NCI-H1048 (cell line): ENCODE results near the gene KLF4.
"Not testable (repeated sequence)": the region's sequence is repeated elsewhere in the genome, so short reads cannot be mapped to it uniquely, and the experiment has no call there.

Experiments
- DNase-seq: peaks from one replicate; lab custom pipeline; 2025; lab: John Stamatoyannopoulos, UW

Gene KLF4

DNA sequence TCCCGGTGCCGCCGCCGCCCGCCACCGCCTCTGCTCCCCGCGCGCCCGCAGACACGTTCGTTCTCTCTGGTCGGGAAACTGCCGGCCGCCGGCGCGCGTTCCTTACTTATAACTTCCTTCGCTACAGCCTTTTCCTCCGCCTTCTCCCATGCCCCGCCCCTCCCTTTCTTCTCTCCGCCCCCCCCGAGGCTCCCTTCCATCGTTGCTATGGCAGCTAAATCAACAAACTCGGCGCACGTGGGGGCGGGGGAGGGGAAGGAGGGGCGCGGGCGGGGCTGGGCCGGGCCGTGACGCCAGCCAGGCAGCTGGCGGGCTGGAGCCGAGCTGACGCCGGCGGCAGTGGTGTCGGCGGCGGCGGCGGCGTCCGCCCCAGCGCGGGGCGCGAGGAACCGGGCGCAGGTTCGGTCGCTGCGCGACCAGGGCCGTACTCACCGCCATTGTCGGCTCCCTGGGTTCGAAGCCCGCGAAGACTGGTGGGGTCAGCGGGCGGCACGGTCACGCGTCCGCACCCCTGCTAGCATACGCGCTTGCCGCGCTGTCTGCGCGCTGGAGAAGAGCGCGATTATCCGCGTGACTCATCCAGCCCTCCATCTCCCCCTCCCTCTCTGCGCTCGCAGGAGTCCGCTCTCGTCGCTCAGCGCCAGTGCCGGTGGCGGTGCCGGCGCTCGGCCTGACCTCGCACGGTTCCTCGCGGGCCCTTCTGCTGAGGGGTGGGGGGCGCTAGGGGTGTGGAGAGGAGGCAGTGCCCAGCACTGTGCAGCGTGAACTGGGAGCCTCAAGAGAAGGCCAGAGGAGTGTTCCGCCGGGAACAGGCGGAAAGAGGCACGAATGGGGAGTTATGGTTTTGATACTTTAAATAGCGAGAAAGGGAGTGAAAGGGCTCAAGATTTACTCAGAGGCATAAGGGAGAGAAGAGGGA is at the start of gene KLF4:
KLF4 (minus strand) TSS at position 83 of the 919 bp plus-strand sequence. CDS start 597 bp downstream, outside the sequence.
- peak; percentile 75 for DNase-seq

DNA sequence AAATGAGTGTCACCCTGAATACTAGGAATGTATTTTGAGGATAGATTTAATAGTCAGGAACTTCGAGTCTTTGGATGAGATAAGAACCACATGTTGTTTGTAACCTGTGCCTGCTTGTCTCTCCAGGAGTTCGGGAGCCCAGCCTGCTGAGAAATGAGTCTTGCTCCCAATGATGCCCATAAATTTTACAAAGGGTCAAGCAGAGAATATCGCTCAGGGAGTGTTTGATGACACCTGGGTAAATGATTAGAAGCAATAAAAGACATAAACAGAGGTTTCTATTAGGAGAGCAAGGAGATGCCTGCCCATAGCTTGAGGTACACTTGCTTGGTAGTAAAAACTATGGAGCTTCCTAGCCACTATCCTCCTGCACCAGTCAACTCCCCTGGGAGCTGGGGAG is 46.9 kb upstream of the KLF4 start:
- DNase-seq, result no peak

DNA sequence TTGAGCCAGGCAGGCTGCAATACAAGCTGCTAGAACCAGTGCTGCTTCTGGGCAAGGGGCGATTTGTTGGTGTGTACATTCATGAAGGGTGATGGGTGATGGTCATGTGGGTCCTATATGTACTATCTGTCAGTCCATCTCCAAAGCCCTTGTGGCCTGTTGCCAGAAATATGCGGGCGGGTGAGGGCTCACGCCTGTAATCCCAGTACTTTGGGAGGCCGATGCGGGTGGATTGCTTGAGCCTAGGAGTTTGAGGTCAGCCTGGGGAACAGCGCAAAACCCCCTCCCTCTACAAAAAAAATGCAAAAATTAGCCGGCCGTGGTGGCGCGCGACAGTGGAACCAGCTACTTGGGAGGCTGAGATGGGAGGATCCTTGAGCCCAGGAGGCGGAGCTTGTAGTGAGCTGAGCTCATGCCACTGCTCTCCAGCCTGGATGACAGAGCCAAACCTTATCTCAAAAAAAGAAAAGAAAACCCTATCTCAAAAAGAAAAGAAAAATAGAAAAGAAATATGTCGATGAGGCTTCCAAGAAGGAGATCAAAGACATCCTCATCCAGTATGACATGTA is 45.0 kb upstream of the KLF4 start:
- DNase-seq, result no peak

DNA sequence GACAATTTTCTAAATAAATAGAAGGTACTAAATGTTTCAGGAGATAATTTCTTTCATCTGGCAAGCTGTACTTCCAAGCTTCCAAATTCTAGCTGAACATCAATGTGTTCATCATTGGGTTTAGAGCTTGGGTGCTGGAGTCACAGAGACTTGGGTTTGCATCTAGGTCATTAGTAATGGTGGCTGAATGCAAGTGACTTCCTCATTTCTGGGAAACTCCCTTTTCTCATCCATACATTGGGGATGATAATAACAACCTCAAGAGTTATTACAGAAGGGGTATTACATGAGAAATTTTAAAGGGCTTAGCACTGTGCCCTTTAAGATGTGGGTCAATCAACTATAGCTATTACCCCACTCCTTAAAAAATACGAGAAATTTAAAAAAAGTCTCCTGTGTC is 41.1 kb upstream of the KLF4 start:
- DNase-seq, result no peak

DNA sequence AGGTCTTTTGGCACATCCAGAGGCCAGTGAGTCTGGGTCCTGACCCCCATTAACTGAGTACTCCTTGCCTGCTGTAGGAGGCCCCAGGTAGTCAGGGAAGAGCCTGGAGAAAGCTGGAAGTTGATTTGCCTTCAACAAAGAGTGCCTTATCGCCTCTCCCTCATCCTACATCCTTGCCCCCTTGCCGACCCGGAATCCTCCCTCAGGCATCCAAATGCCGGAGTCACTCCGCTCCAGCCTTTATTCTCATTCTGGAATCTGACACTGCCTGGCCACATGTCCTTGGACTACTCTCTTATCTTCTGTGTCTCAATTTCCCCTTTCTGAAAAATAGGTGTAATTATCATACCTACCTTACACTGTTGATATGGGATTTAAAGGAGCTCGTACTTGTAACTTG is 39.1 kb upstream of the KLF4 start:
- no peak for DNase-seq

DNA sequence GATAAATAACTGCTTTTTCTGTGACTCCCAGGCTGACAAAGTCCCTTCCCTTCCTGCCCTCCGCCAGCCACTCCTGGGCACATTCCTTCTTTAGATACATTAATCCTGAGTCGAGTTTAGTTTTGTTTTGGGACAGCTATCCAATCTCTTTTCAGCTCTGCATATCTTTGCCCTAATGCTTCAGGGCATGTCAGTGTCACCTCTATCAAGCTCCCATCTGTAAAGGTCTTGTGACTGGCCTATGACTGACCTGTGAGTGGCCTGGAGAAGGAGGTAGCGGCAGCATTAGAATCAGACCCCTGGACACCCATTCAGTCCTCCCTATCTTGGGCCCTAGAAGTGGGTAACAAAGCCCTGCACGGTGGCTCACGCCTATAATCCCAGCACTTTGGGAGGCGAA is 34.0 kb upstream of the KLF4 start:
- no peak for DNase-seq

DNA sequence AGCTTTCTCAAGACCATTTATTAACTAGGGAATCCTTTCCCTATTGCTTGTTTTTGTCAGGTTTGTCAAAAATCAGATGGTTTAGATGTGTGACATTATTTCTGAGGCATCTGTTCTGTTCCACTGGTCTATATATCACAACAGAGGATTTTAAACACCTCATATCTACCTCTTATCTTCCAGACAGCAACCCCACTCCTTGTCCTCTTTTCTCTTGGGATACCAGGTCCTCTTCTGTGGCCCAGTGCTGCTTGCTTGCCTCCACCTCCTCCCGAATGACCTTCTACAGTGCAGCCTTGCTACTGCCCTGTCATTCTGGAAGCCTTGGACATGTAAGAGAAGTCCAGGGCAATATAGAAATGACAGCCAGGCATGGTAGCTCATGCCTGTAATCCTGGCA is 30.6 kb upstream of the KLF4 start:
- DNase-seq, result no peak

DNA sequence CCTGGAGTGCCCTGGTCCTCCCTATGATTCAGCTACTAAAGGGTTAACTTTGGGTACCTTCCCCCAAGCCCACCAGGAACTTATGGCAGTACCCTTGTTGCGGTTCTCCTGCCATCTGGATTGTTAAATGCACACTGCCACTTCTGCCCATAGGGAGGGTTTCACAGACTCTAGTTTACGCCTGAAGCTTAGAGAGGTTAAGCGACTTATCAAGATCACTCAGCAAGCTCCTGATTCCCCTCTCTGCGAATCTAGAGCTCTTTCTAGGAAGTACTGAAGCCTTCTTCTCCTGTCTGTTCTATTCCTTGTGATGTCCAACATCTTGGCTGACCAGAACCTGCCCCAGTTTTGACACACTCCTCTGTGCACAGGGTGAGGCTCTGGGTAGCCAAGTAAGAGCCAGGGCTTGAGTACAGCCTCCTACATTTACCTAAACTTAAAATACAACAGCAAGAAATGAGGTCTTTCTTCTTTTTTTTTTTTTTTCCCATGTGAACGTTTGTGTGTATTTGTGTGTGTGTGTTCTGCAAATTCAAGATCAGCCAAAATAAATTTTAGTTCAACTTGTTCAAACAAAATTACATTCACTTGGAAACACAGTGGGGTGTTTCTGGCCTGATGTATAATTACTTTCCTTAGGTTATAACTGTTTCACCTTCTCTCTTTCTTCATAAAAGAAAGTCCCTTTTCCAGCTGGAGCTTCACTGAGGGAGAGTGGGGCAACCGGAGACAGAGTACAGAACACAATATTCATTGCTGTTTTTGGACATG is 28.7 kb upstream of the KLF4 start:
- no peak for DNase-seq

DNA sequence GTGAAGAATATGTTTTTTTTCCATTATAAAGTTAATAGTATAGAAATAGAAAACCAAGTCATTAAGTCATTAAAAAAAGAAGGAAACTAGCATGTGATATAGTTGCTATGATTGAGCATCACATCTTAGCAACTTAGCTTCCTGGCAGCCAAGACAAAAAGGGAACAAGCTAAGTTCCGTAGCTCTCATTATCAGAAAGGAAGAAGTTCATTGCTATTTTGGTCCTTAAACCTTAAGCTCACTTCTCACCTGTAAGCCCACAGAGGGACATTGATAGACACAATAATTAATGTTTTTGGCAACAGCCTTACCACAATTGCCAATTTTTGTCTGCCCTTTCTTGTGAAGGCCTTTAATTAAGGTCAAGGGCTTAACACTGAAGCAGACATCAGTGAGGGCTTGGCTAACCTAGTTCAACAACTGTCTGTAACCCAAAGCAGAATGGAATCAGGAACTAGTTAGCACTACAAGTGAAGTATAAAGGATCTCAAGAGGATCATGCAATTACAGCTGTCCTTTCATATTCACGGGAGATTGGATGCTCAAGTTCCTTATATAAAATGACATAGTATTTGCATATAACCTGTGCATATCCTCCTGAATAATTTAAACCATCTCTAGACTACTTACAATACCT is 24.0 kb upstream of the KLF4 start:
- DNase-seq, result no peak

DNA sequence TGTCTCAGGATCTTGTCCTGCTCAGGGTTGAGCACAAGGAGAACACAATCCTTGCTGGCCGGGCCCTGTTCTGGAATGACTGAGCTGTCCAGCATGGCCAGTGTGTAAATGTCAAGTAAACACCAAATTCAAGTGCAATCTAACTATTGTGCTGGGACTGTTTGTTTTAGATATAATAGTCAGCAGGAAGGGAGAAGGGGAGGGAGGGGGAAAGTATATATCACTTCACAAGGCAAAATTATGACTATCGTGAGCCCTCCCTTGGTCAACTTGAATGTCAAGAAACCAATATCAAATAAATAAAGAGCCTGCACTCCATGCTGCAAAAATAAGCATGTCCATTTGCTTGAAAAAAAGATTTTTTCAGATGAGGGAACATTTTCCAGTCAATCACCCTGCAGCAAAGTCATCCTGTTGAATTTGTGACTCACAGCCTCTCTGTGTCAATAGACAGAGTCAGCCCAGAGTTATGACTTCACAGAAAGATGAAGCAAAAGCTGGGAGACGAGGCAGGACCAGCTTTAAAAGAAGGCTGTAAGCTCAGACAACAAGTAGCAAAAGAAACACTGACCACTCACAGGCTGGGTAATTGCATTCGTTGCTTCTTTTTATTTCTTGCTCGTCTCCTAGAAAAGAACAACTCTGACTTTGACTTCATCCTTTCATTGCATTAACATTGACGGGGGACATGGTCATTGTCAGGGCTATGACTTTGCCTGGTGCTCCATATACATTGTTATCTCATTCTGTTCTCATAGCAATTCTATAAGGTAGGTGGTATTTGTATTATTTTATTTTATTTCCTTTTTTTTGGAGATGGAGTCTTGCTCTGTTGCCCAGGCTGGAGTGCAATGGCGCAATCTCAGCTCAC is 15.3 kb upstream of the KLF4 start:
- no peak for DNase-seq

DNA sequence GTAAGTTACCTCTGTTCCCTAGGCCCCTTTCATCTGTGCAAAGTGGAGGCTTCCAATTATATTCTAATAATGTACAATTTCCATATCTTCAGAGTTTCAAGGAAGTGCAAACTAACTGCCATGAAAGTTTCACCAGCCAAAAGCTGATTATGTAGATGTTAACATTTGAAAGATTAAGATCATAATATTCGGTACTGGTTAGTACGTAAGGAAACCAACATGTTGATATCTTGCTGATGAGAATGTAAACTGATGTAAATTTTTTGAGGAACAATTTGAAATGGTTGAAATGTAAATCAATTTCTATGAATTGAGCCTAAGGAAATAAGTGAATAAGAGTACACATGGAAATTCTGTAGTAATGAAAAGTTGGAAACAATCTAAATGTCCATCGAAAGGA is 12.9 kb upstream of the KLF4 start:
- no peak for DNase-seq

DNA sequence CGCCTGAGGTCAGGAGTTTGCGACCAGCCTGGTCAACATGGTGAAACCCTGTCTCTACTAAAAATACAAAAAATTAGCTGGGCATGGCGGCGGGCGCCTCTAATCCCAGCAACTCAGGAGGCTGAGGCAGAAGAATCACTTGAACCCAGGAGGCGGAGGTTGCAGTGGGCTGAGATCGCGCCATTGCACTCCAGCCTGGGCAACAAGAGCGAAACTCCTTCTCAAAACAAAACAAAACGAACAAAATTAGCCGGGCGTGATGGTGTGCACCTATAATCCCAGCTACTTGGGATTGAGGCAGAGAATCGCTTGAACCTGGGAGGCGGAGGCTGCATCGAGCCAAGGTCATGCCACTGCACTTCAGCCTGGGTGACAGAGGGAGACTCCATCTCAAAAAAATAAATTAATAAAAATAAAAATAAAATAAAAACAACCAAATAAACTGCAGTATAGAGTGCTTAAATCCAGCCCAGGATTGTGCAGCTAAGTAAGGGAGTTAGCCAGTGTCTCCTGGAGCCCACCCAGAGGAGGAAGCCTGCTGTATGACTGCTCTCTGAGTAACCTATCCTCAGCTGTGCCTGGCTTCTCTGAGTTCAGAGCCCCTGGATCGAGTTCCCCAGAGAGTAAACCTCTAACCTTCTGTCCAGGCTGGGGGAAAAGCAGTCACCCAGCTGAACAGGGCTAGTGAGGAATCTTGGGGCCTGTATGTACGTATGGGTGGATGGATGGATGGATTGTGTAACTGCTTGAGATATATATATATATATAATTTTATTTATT is 11.0 kb upstream of the KLF4 start:
- not testable (repeated sequence) for DNase-seq

DNA sequence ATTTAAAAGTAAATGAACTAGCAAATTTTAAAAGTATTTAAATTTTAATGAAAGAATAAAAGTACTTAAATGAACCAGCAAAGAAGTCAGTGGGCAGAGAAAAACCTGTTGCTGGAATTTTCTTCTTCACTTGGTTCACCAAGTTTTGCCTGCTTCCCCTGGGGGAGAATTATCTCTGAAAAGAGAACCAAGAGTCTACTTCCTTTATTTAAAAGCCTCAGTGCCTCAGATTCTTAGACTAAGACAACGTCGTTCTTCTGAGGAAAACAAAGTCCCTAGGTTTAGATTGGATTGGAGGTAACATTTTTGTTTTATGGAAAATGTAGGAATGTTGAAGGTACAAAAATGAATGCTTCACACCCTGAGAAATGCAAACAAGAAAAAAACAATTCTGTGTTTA is 7.4 kb upstream of the KLF4 start:
- DNase-seq, result no peak

DNA sequence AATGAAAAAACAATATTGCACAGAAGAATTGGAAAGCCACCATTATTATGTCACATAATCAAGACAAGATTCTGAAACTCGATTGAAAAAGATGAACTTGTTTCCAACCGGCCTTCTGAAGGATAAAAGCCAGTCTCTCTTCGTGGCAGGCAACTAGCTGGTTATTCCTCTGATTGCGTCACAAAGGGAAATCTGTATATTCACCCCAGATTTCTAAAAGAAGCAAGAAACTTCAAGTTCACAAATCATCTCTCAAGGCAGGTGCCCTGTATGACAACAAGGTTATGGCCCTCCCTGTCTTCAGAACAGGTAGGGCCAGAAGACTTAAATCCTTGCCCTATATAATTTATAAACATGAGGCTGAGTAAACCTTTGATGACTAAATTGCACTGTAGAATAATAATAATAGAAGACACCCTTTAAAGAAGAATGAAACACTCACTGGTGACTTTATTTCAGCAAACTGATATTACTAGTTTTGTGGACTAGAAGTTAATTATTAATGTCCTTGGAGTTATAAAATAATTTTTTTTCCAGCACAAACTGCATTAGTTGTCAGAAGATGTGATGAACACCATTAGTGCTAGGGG is 2.9 kb upstream of the KLF4 start:
- DNase-seq, result no peak

DNA sequence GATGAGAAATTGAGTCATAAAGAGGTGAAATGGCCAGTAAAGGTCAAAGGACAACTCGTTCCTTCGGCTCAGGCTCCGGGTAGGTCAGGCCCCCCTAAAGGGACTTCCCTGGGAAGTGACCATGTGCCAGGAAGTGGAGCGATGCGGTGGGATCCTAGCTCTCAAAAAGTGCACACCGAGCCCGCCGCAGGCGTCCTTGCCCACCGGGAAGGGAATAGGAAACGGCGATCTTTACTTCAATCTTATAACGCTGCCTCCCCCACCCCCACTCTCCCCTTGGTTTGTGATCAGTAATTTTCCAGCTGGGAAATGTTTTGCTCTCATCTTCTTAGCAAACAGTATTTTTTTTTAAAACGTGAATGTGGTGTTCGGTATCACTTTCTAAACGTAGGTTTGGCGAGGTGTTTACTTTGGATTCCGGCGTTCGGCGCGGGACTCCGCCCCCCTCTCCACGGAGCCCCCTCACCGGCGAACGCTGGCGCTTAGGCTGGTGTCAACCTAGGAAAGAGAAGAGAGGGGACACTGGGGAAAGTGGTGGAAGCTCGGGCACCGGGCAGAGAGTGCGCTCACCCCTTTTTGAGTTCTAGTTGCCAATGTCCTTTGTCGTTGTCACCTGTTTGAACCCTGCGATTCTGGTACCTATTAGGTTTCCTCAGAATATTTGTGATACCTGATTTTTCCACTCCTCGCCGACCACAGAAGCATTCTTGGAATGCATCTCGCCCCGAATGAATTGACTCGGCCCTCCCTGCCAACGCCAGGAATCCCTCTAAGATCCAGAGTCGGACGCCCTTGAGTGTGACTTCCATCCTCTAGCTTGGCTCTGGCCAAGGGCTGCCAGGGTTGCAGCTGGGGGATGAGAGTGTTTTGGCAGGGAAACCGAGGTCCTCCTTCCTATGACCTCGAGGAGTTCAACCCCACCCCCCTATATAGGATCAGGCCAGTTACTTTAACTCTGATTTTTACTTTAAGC is 1.8 kb upstream of the KLF4 start:
- DNase-seq, result no peak

DNA sequence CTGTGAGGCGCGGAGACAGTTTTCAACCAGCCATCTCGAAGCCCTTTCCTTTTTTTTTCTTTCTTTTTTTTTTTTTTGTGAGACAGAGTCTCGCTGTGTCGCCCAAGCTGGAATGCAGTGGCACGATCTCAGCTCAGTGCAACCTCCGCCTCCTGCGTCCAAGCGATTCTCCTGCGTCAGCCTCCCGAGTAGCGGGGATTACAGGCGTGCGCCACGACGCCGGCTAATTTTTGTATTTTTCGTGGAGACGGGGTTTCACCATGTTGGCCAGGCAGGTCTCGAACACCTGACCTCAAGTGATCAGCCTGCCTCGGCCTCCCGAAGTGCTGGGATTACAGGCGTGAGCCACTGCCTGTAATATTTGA is 1.0 kb upstream of the KLF4 start:
- not testable (repeated sequence) for DNase-seq

DNA sequence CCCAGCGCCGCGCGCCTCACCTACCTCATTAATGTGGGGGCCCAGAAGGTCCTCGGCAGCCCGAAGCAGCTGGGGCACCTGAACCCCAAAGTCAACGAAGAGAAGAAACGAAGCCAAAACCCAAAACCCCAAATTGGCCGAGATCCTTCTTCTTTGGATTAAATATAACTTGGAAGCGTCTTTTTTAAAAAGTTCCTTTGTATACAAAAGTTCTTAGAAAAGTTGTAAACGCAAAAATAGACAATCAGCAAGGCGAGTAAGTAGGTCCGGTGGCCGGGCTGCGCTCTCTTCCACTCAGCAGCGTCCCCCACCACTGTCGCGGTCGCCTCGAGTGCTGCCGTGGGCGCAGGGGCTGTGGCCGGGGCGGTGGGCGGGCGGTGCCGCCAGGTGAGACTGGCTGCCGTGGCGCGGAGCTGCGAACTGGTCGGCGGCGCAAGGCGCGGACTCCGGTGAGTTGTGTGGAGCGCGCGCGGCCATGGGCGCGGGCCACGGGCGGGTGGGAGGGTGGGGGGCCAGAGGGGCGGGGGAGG is 360 bp downstream of the KLF4 start:
- DNase-seq, result no peak

DNA sequence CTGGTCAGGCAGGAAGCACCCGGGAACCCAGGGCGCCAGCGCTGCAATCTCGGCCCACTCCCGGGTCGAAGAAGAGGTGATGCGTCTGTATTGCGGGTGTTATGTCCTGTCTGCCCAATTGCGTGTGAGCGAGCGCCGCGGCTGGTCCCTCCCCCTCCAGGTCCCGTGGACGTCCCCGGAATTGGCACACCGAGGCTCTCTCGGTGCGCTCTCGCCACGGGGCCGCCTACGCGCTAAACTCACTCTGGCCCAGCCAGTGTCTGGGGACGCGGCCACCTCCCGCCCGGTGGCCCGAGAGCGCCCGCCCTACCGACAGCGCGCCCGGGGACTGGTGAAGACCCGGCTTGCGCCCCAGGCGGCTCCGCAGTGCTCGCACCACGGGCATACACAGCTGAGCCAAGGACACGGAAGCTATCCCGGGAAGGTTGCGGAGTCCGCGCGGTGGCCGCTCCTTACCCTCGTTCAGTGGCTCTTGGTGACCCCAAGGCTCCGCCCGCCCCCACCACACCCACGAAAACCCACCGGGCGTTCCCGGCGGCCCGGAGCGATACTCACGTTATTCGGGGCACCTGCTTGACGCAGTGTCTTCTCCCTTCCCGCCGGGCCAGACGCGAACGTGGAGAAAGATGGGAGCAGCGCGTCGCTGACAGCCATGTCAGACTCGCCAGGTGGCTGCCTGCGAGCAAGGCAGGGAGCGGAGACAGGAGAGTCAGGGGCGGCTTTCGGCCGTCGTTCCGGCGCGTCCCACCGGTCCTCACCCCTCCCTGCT is 1.0 kb downstream of the KLF4 start:
- no peak for DNase-seq
